ENCODE measurements around the gene SARS2.

The SARS2 gene

DNA sequence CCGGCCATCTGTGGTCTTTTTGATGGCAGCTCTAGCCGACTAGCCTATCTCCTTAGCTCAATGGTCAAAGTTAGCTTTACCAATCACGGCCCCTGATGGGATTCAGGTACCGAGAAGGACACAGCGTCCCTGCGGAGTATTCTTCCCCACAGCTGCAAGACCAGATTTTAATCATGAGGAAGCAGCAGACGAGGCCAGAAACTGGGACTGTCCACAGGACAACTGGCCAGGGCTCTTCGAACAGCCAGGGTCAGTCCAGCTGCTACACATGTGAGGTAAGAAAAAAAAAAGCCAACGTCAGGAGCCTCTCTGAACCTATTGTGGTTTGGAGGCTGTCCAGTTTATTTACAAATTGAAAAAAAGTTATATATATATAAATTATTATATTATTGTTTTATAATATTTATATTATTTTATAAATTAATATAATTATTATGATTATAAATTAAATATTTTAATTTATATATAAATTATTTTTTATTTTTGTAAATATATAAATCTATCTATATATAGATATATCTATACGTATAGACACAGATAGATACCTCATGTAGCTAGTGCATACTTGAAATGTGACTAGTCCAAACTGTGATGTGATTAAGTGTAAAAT, 63.3 kb downstream of the SARS2 start:
- no peak for DNase-seq
